Hematopoietic multipotent progenitor cell treated with erythropoietin and hydrocortisone succinate and interleukin-3 and kit ligand, for 15 days (in vitro differentiated cells): Measurements from ENCODE around the gene EMX1.
A peak's percentile ranks its signal among the peaks of the same experiment; 100 is the strongest.

Experiments
- DNase-seq: peaks from one replicate; pipeline ENCODE4 v3.0.0-alpha.2; 2015; ENCODE audit warnings: low spot score

Gene EMX1

DNA sequence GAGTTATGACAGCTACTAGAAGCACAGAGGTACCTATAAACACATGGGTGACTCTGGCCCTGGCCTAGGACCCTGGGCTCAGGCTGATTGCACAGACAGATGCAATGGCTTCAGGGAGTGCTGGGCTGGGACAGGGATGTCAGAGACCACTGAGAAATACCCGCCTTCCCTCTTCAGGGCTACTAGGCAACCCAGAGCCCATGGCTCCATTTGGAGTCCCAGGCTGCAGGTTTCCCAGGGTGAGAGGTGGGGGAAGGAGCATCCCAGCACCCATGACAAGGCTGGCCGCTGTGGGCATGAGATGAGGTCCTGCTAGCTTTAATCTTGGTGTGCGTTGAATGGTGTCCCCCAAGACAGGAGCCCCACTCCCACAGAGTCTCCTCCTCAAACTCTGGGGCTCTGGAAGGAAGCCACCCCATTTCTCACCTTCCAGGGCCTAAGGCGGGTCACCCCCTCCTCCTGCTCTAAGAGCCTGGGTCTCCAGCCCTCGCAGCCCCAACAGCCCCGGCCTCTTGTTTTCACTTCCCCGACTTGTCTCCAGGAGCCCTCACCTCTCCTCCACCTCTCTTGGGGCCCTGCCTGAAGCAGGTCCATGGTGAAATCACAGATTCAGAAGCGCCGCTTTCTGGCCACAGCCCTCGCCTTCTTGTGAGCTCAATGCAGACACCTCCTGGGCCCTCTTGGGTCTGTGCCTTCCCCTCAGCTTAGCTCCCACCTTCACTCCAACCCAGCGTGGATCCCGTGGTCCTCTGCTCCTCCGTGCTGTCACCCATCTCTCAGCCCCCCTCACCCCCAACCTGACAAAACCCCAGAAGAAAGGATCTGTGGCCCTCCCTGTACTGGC, 41.4 kb downstream of the EMX1 start:
- no peak for DNase-seq

DNA sequence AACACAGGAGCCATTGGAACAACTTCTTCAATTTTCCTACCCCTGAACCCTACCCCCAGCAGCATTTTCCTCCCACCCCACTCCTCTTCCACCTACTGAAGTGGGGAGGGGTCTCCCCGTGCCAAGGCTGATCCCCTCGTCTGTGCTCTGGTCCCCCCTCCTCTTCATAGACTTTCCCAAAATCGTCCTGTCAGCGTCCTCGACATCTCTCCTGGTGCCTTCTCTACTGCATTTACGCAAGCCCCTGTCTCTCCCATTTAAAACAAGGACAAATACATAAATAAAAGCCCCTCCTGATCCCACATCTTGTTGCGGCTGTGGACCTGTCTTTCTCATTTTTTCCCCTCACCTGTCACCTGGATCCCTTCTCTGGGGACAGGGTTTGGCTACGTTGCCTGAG, 42.2 kb downstream of the EMX1 start:
- DNase-seq: no peak

DNA sequence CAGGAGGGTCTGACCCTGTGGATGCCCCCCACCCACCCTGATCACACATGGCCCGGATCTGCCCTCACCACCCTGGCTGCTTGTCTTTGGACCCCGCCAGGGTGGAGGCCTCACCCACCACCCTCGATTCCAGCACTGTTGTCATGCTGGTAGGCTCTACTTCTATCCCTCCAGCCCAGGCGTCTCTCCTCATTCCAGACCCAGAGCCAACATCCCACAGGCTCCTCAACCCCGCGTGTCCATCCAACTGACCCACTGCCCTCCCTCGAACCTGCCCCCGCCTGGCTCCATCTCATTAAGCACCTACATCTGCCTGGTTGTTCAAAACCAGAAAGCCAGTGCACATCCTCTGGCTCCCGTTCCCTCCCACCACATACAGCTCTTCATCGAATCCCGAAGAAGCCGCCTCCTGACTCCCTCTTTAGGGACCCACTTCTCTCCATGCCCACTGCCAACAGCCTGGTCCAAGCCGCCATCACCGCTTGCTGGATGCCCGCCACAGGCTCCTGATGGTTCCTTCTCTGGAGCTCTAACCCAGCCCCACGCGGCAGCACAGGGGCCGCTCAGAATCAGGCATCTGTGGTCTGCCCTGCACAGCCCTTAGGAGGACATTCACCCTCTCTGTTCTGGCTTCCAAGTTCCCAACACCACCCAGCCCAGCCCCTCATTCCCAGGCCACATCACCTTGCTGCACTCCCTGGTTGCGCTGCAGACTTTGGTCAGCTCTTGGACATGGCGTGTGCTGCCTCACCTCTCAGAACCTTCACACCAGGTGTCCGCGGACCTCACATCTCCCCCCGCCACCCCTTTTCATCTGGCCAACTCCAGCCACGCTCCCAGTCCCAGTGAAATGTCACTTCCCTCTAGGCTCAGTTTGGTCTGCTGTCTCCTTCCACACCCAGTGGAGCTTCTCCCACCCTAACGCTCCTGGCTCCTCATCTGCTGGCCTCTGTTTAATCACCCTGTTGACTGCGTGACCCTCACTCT, 43.0 kb downstream of the EMX1 start:
- no peak for DNase-seq

DNA sequence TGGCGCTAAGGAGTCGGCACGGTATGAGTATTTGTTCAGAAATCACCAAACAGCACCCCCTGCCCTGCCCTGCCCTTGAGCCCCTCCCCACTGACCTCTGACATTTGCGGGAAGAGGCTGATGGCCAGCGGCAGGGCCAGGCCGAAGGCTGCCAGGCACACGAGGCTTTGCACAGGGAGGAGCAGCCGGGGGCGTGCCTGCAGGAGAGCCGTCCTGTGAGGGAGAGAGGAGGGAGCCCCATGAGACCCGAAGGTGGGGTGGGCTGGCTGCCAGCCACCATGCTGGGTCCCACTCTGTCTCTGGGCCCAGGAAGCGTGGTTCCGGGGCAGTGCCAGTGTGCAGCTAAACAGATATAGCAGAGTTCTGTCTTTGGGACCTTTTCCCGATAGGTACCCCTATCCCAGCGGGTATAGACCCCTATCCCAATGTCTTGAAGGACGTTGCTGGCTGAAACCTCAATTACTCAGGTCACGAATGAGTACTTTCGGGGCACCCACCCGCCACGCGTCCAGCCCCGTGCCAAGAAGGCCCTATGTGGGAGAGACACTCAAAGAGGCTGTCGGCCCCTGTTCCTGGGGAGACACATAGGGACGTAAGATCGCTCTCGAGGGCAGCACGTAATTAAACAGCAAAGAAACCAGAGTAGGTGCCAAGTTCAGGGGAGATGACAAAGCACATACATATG, 43.9 kb downstream of the EMX1 start:
- DNase-seq: no peak

DNA sequence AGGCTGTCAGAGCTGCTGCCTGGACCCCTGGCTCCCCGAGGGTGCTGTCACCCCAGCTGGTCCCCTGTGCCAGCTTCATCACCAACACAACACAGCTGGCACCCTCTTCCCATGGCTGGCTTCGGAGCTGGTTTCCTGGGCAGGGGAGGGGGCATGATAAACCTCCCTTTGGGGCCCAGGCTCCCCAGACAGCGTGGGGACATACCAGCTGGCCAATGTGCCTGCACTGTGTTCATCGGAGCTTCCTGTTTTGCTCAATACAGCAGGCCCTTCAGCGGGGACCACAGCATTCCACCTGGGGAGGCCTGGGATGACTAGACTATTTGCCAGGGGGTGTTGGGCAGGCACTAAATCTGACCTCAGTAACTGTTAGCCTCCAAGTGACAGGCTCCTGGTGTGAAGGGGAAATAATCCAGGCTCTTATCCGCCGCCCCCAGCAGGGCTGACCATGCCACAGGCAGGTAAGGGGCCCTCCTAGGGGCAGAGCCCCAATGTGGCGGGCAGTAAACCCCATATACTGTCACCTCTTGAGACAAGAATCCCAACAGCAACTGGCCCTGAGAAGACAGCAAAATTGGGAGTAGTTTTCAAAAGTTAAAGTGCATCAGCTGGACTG, 44.6 kb downstream of the EMX1 start:
- DNase-seq: no peak

DNA sequence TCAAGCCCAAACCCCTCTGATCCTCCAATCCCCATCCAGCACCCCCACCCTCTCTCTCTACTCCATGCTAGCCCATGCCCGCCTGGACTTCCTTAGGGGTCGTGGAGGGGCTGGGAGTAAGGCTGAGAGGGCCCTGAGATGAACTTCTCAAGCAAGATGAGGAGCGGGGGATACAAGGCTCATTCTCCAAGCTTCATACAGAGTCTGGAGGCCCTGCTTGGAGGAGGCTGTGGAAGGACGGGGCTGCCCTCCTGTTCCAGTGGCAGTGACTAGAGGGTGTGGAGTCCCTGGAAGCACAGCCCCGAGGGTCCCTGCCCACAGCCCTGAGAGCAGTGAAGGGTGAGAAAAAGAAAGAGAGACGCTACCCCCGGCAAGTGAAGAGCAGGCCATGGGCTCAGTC, 45.6 kb downstream of the EMX1 start:
- DNase-seq: no peak

DNA sequence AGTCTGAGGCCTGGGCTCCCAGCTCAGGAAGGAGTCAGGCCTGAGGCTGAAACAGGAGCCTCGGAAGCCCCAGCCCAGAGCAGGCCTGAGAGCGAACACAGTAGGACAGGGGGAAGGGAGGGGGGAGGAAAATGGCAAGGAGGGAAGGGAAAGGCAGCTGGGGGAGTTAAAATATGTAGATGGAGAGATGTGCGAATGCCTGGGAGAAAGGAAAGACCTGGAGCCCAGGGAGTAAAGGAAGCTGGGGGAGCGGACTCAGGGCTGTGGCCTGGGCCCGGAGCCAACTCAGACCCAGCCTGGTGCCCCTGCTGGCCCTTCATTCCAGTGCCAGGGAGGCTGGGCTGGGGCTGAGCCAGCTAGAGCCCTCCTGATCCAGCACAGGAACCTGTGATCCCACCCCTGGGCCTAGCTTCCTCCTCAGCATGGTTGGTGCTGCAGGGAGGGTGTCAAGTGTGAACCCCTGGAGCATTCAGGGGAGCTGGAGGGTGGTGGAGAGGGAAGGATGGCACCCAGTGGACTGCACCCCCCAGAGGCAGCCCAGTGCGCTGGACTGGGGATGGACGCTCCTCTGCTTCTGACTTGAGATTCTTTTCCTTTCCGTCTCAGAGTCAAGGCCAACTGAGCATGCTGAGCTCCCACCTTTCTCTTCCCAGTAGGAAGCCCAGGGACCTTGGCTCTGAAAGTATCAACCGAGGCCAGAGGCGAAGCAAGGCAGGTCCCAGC, 46.3 kb downstream of the EMX1 start:
- no peak for DNase-seq

DNA sequence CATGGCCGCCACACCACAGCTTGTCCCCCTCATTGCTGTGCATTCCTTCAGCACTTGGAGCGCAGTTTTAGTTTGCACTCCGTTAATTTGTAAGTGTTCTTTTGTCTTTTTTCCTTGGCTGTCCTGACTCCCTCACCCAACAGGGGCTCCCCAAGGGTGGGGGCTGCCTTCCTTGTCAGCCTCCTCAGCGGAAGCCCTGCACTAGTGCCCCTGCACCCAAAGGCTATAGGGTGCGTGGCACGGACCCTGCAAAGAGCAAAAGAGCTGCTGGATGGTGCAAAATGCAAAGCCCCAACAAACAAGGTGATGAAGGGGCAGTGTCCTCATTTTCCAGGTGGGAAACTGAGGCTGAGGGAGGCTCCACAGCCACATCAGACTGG, 46.8 kb downstream of the EMX1 start:
- DNase-seq: no peak

DNA sequence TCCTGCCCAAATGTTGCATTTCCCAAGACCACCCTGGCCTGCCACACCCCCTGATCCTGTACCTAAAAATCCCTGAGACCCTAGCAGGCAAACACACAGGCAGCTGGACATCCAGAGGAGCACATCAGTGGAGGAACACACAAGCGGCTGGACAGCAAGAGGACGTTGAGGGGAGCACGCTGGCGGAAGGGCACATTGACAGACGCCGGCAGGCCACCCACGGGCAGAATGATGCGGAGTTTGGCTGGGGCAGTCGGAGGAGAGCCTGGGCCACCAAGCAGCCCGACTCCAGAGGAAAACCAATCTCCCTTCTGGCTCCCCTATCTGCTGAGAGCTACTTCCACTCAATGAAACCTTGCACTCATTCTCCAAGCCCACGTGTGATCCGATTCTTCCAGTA, 47.7 kb downstream of the EMX1 start:
- no peak for DNase-seq

DNA sequence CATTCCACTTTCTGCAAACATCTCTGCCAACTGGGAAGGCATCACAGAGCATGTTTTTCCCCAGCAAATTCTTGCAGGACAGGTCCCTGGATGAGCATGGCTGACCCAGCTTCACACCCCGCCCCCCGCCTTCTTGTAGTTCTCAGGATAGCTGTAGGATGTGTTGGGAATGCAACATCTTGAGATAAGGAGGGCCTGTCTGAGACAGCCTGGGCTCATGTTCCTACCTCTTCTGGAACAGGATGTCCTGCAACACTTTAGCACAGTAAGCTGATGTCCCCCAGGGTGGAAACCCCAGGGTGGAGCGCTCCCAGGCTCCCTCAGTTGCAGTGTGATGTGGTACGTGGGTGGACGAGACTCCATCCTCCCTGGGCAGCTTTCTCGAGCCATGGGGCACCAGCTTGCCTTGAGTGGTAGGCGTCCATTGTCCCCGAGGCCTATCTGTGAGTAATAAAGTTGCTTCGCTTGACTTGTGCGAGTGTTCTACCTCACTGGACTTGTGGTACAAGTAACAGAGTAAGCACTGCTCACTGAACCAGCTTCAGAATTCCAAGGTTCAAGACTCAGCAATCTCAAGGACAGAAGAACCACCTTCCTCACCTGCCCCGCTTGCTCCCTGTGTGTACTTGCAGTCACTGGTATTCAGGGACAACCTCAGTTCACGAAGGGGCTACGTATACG, 48.6 kb downstream of the EMX1 start:
- DNase-seq: no peak

DNA sequence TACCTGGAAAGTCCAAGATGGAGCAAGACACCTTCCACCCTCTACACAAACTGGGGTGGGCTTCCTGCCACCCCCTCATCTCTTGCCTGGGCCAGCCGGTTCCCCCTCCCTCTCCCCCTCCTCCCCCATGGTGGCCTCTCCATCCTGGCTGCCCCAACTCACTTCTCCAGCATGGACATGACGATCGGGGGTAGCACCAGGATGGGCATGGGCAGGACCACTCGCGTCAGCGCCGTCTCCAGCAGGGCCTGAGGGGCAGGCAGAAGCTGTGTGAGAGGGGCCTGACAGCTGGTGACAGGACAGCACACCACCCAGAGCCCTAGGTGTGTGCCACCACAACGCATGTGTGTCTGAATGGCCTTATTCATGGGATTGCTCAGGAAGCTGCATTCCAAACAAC, 51.0 kb downstream of the EMX1 start:
- DNase-seq: no peak

DNA sequence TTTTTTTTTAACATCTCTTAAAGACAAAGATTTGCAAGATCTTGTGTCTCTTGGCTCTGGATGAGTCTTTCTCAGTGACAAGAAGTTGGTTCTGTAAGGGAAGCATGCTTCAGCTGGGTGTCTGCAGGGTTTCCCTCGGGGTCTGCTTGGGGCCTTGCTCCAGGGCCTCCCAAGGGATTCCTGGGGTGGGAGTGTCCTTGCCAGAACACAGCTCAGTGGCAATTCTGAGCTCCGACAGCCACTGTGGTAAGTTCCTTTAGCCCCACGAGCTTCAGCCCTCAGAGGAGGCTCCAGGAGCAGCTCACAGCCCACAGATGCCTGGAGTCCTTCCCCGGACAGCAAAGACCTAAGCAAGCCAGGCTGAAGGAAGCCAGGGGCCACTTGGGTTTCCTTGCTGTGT, 52.4 kb downstream of the EMX1 start:
- DNase-seq: no peak

DNA sequence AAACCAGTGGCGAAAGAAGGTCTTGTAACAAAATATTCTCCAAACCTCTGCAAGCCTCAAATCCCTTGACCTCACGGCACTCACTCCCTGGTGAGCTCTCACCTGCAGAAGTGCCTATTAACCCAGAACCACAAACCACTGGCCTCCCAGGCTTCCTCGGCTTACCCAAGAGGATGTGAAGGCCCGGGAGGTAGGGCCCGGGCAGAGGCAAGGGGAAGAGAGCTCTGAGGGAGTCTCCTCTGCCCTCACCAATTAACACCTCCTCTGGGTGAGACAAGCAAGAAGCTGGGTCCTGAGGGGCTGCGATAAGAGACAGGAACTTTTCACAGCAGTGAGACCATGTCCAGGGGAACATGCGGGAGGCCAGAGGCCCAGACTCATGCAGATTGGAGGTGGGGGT, 53.7 kb downstream of the EMX1 start:
- no peak for DNase-seq

DNA sequence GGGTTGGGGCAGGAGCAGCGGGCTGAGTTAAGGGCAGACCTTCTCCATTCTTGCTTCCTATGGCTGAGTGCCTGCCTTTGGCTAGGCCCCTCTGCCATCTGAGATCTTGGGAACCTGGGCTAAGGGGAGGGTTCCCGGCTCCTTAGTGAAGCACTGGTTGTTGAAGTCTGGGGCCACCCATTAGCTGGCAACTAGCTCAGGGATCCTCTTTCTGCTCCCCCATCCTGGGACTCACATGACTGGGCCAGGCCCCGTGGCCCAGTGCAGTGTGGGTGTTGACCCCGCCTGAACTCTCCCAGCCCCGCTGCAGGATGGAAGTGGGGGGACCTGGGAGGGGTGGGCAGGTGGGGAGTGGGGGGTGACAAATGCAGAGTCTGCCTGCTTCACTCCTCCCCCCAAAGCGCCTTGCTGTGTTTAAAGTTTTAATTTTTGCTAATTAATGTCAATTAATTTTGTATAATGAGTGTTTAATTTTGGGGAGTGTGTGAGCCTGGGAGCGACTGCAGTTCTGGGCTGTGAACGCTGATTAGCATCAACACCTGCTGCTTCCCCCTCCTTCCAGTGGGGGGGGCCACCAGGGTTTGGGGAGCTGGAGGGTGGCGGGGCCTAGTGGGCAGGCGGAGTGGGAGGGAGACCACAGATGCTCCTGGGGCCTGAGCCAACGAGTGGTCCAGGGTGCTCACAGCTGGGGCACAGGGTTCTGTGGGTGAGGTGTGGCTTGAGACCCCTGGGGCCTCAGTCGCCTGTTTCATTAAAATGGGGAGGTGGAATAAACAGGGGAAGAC, 55.2 kb downstream of the EMX1 start:
- no peak for DNase-seq

DNA sequence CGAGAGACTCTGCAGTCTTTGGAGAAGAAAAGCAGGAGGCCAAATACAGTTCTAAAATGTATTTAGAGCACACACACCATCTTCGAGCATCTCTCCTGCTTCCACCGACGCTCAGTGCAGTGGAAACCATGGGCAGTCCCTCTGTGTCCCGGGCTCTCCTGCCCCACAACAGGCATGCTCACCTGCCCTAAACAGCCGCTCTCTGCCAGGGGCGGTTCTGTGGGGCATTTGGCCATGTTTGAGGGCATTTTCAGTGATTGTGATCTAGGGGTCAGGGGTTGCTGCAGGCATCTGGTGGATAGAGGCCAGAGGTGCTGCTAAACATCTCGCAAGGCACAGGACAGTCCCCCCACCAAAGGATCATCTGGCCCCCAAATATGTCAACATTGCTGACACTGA, 55.8 kb downstream of the EMX1 start:
- DNase-seq: no peak

DNA sequence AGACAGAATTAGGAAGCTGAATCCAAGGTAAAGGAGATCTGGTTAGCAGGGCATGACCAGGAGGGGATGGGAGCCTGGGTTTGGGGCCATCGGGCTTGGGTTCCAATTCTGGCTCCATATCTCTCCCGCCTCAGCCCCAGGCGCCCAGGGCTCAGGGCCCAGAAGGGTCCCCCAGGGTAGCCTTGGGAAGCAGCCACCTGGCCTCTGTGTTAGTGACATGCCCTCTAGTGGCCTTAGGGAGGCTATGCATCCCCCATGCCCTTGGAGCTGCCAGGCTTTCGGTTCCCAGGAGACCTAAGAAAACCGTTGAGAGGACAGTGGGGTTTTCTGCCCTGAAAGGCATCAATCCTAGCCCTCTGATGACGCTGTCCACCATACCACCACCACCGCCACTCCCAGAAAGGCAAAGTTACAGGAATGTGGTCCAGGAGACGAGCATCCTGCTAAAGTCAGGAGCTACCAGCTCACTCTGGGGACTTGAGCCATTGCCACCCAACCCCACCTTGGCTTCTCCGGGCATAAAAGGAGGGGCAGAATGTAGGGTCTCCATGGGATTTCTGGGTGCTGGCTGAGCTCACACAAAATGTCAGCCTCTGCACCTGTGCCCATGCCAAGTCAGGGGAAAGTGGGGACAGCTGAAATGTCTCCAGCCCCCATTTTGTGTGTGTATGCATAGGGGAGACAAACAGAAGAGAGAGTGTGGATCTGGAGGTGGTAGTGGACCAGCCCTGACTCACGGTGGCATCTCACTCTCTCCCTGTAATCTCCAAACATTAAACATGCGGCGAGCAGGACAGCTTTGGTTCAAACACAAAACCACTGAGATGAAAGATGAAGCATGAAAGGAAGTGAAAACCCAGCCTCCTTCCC, 56.5 kb downstream of the EMX1 start:
- DNase-seq: peak; percentile 38

DNA sequence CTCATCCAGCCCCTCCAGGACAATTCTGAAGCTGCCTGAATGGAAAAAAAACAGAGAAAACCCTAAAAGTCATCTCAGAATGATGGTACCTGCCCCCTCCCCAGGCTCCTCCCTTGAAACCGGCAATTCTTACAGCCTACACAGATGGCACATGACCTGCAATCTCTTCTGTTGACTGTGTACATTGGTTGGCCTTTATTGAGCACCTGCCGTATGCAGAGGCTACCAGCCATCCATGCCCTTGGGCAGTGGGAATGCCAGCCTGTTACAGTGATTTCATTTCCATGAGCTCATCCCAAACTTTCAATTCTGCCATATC, 57.1 kb downstream of the EMX1 start:
- DNase-seq: no peak

DNA sequence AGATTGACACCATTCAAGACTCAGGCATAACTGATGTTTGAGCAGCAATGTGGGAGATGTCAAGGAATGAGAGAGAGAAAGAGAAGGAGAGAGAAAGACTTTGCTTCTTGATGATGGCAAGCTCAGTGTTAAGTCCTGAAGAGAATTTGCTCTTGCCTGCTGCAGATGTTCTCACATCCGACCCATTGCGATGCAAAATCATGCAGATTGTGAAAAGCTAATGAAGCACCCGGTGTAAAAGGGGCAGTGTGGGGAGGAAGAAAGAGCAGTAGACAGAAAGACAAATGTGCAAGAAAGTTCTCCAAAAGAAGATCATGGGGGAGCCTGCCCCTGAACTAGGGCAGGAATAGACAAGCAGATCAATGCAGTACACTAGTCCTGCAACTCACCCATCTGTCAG, 57.7 kb downstream of the EMX1 start:
- no peak for DNase-seq

DNA sequence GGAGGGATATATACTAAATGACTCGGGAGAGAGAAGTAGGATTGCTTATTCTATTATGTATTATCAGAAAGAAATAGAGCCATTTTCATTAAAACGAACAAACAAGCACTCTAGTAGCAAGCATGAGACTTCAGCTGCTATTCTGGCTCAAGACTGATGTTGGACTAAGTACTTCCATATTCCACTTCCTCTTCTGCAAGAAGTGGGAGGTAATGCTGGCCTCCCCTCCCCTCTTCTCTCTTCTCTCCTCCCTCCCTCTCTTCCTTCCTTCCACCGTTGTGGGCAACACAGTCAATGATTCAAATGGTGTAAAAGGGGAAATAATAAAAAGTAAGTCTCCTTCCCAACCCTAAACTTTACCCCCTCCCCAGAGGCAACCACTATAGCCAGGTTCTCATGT, 62.6 kb downstream of the EMX1 start:
- DNase-seq: no peak
